OCI-LY7 (cell line): Measurements from ENCODE around the gene NUDT14.

Experiments
- CTCF ChIP-seq: fragments of 200-600 bp; sonication (generic); conservative IDR thresholded peaks from 2 replicates; pipeline ENCODE4 v1.5.1; 2014; ENCODE audit warnings: mild to moderate bottlenecking, antibody characterized with exemption, low read length, moderate library complexity, mixed read lengths
- EZH2phosphoT487 ChIP-seq: fragments of 200-600 bp; sonication (generic); IDR thresholded peaks from 2 replicates; pipeline ENCODE4 v1.6.1; 2018; ENCODE audit warnings: low read depth, borderline replicate concordance, mild to moderate bottlenecking, mixed run types, antibody characterized with exemption, low read length, moderate library complexity, mixed read lengths

GRCh38 chr14:105192866-105193731 lies 12.0 kb upstream of the NUDT14 start:
- TF ChIP-seq CTCF (no peak), EZH2phosphoT487 (no peak)
